BLaER1 (cell line): ENCODE measurements around the gene SUPT3H.
"Not testable (repeated sequence)": the region's sequence is repeated elsewhere in the genome, so short reads cannot be mapped to it uniquely, and the experiment has no call there.

Experiments
- H3K27ac ChIP-seq: shearing (Covaris generic); formaldehyde crosslinking; 2 replicates; pipeline ENCODE4 v1.8.1; 2022
- H3K27me3 ChIP-seq: shearing (Covaris generic); formaldehyde crosslinking; 2 replicates; pipeline ENCODE4 v1.8.1; 2022
- H3K36me3 ChIP-seq: shearing (Covaris generic); formaldehyde crosslinking; 2 replicates; pipeline ENCODE4 v1.8.1; 2022
- H3K4me1 ChIP-seq: shearing (Covaris generic); formaldehyde crosslinking; 2 replicates; pipeline ENCODE4 v1.8.1; 2022
- H3K4me2 ChIP-seq: shearing (Covaris generic); formaldehyde crosslinking; 2 replicates; pipeline ENCODE4 v1.8.1; 2022
- H3K4me3 ChIP-seq: shearing (Covaris generic); formaldehyde crosslinking; 2 replicates; pipeline ENCODE4 v1.8.1; 2022
- H3K9ac ChIP-seq: shearing (Covaris generic); formaldehyde crosslinking; 2 replicates; pipeline ENCODE4 v1.8.1; 2022
- H3K9me3 ChIP-seq: shearing (Covaris generic); formaldehyde crosslinking; 2 replicates; pipeline ENCODE4 v1.8.1; 2022
- H4K20me1 ChIP-seq: shearing (Covaris generic); formaldehyde crosslinking; 2 replicates; pipeline ENCODE4 v1.8.1; 2022
- Cebpa-rat ChIP-seq: shearing (Covaris generic); IDR thresholded peaks from 2 replicates; pipeline ENCODE4 v1.8.1; 2022

SUPT3H gene

GRCh38 chr6:44869321-44869897 is 508.3 kb downstream of the SUPT3H start:
- no peak overlapping the region for H3K4me3 ChIP-seq
- no peak overlapping the region for H3K9ac ChIP-seq
- H3K36me3 ChIP-seq: no peaks in the 10 kb centered on the region
- peaks cover 24% of the 10 kb centered on the region for H3K9me3 ChIP-seq
- no peaks in the 10 kb centered on the region for H3K27me3 ChIP-seq
- no peak for TF ChIP-seq Cebpa-rat
- H4K20me1 ChIP-seq: no peaks in the 10 kb centered on the region
- no peak overlapping the region for H3K4me2 ChIP-seq
- H3K4me1 ChIP-seq: no peaks in the 10 kb centered on the region
- H3K27ac ChIP-seq: no peak overlapping the region

- Histone ChIP-seq H3K36me3 (no peaks in the 10 kb centered on the region), H3K9me3 (peaks cover 27% of the 10 kb centered on the region), H4K20me1 (no peaks in the 10 kb centered on the region), H3K4me2 (no peak overlapping the region), H3K4me1 (no peaks in the 10 kb centered on the region), H3K27me3 (no peaks in the 10 kb centered on the region), H3K9ac (no peak overlapping the region), H3K4me3 (no peak overlapping the region), H3K27ac (no peak overlapping the region)
- TF ChIP-seq Cebpa-rat: no peak
These were observed 508.8 kb downstream of the SUPT3H start for GRCh38 chr6:44868910-44869309.

- Histone ChIP-seq H3K27ac (no peak overlapping the region), H3K36me3 (no peaks in the 10 kb centered on the region), H3K4me3 (no peak overlapping the region), H3K4me1 (no peaks in the 10 kb centered on the region), H3K4me2 (no peak overlapping the region), H3K27me3 (no peaks in the 10 kb centered on the region), H3K9ac (no peak overlapping the region), H4K20me1 (no peaks in the 10 kb centered on the region), H3K9me3 (peaks cover 27% of the 10 kb centered on the region)
- no peak for TF ChIP-seq Cebpa-rat
These were observed 509.4 kb downstream of the SUPT3H start for GRCh38 chr6:44868335-44868668.

GRCh38 chr6:44867571-44868334 is 510.0 kb downstream of the SUPT3H start:
- Histone ChIP-seq H3K27me3 (no peaks in the 10 kb centered on the region), H4K20me1 (no peaks in the 10 kb centered on the region), H3K4me1 (no peaks in the 10 kb centered on the region), H3K4me3 (no peak overlapping the region), H3K9me3 (peaks cover 27% of the 10 kb centered on the region), H3K36me3 (no peaks in the 10 kb centered on the region), H3K9ac (no peak overlapping the region), H3K27ac (no peak overlapping the region), H3K4me2 (no peak overlapping the region)
- no peak for TF ChIP-seq Cebpa-rat

GRCh38 chr6:44865184-44865583 is 512.5 kb downstream of the SUPT3H start:
- H3K27ac ChIP-seq, H3K4me3 ChIP-seq, H3K27me3 ChIP-seq, H3K4me1 ChIP-seq, H3K4me2 ChIP-seq, H3K9ac ChIP-seq, H4K20me1 ChIP-seq, H3K36me3 ChIP-seq: not testable (repeated sequence)
- peaks cover 24% of the 10 kb centered on the region for H3K9me3 ChIP-seq

GRCh38 chr6:44859901-44860410 is 517.8 kb downstream of the SUPT3H start:
- no peak overlapping the region for H3K4me3 ChIP-seq
- peaks cover 13% of the 10 kb centered on the region for H3K4me1 ChIP-seq
- H3K9ac ChIP-seq: no peak overlapping the region
- H4K20me1 ChIP-seq: no peaks in the 10 kb centered on the region
- H3K4me2 ChIP-seq: no peak overlapping the region
- H3K9me3 ChIP-seq: peaks cover 9% of the 10 kb centered on the region
- H3K27ac ChIP-seq: no peak overlapping the region
- no peak for TF ChIP-seq Cebpa-rat
- no peaks in the 10 kb centered on the region for H3K36me3 ChIP-seq
- H3K27me3 ChIP-seq: no peaks in the 10 kb centered on the region

- Histone ChIP-seq H3K9me3 (no peaks in the 10 kb centered on the region), H3K4me2 (no peak overlapping the region), H4K20me1 (no peaks in the 10 kb centered on the region), H3K27me3 (no peaks in the 10 kb centered on the region), H3K27ac (no peak overlapping the region), H3K4me3 (no peak overlapping the region), H3K36me3 (no peaks in the 10 kb centered on the region), H3K4me1 (peaks cover 13% of the 10 kb centered on the region), H3K9ac (no peak overlapping the region)
- no peak for TF ChIP-seq Cebpa-rat
These were observed 518.7 kb downstream of the SUPT3H start for GRCh38 chr6:44858998-44859397.

GRCh38 chr6:44856479-44856878 is 521.3 kb downstream of the SUPT3H start:
- Histone ChIP-seq H3K4me2 (peak overlapping the region; percentile 48; the same call in 1 of the 2 replicates), H3K27ac (no peak overlapping the region), H3K4me3 (no peak overlapping the region), H3K27me3 (no peaks in the 10 kb centered on the region), H3K9me3 (no peaks in the 10 kb centered on the region), H4K20me1 (no peaks in the 10 kb centered on the region), H3K36me3 (no peaks in the 10 kb centered on the region), H3K9ac (no peak overlapping the region), H3K4me1 (peaks cover 13% of the 10 kb centered on the region)
- no peak for TF ChIP-seq Cebpa-rat

GRCh38 chr6:44855562-44856411 is 521.9 kb downstream of the SUPT3H start:
- Histone ChIP-seq H4K20me1 (no peaks in the 10 kb centered on the region), H3K27ac (no peak overlapping the region), H3K4me2 (peak overlapping the region; percentile 48), H3K9ac (no peak overlapping the region), H3K36me3 (no peaks in the 10 kb centered on the region), H3K27me3 (no peaks in the 10 kb centered on the region), H3K4me1 (peaks cover 13% of the 10 kb centered on the region), H3K4me3 (no peak overlapping the region), H3K9me3 (no peaks in the 10 kb centered on the region)
- no peak for TF ChIP-seq Cebpa-rat
